Umbilical cord (tissue), 2 donors: ENCODE data around the gene PNKD. TPM values are rescaled to one million over a fixed set of nuclear protein-coding genes. Genes with fewer than 3 reads are reported as not detected.

Experiments used
- DNase-seq: peaks from one replicate; pipeline ENCODE4 v3.0.0-alpha.2; 2015; ENCODE audit warnings: low spot score
- total RNA-seq: library from RNA; depleted of rRNA; stranded (reverse); fragments of >200 nt; gene quantifications from one replicate; pipeline ENCODE4 v1.2.3, GENCODE V29; 2014; ENCODE audit warnings: low replicate concordance; ENCODE audit not compliant: insufficient read depth

PNKD gene
- total RNA-seq, 1 donor from 2014 or later, result 7.7 TPM

- DNase-seq, result peak; percentile 57
Observed at GRCh38 chr2:218370410-218371063, 100.2 kb downstream of the PNKD start.

GRCh38 chr2:218371983-218372350, 101.6 kb downstream of the PNKD start:
- no peak for DNase-seq

- no peak for DNase-seq
Observed at GRCh38 chr2:218374795-218375194, 104.5 kb downstream of the PNKD start.

GRCh38 chr2:218375212-218375611, 104.9 kb downstream of the PNKD start:
- DNase-seq, result peak; percentile 79

GRCh38 chr2:218378053-218378452, 107.7 kb downstream of the PNKD start:
- no peak for DNase-seq

DNA sequence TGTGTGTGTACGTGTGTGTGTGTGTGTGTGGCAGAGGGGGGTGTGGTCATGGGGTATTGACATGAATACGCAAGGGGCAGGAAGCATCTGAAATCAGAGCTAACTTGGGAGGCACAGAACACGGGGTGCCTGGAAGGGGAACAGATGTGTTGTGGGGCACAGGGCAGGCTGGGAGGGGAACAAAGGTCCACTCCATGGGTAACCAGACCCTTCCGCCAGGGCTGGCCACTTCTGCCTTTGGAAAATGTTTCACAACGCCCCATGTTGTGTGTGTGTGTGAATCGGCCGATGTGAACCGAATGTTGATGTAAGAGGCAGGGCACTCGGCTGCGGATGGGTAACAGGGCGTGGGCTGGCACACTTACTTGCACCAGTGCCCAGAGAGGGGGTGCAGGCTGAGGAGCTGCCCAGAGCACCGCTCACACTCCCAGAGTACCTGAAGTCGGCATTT, 111.6 kb downstream of the PNKD start, which contains the start of gene SLC11A1:
Gene SLC11A1, plus strand, starts transcription at position 358 of the 451 bp plus-strand sequence. CDS start 96 bp downstream, outside the sequence.
- peak; percentile 42 for DNase-seq

GRCh38 chr2:218382785-218383184, 112.5 kb downstream of the PNKD start:
- DNase-seq, result no peak

DNA sequence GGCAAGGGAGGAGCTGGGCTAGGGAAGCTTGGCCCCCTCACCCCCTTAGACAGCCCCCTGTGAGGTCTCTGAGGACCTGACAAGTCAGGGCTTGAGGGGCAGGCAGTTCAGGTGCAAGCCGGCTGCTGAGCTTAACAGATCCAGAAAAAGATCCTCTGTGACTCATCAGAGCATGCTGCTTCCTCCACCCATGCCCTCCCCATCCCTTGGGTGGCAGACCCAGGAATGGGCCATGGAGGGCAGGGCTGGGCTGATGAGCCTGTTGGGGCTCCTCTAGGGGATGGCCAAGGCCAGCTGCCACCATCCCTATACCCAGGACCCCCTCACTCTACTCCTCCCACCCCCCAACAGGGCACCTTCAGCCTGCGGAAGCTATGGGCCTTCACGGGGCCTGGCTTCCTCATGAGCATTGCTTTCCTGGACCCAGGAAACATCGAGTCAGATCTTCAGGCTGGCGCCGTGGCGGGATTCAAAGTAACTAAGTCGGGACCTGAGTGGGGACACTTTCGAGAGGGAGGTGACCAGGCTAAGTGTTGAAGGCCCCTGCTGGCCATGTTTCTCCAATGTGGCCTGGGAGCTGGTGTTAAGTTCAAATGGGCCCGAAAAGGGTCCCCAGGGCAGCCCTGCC, 113.7 kb downstream of the PNKD start:
- peak; percentile 76 for DNase-seq

- no peak for DNase-seq
Observed at GRCh38 chr2:218384975-218385374, 114.7 kb downstream of the PNKD start.

- no peak for DNase-seq
Observed at GRCh38 chr2:218386505-218387368, 116.4 kb downstream of the PNKD start.

GRCh38 chr2:218387369-218388194, 117.3 kb downstream of the PNKD start:
- peak; percentile 63 for DNase-seq

GRCh38 chr2:218389333-218390150, 119.2 kb downstream of the PNKD start:
- DNase-seq, result no peak

DNA sequence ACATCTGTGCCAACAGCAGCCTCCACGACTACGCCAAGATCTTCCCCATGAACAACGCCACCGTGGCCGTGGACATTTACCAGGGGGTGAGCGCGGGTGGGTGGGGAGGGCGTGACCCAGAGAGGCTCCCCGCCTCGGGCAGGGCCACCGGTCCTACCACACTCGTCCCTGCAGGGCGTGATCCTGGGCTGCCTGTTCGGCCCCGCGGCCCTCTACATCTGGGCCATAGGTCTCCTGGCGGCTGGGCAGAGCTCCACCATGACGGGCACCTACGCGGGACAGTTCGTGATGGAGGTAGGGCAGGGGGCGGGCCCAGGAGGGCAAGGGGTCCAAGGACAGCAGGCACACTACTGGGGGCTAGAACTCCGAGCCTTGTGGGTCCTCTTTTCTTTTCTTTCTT, 120.9 kb downstream of the PNKD start:
- no peak for DNase-seq

DNA sequence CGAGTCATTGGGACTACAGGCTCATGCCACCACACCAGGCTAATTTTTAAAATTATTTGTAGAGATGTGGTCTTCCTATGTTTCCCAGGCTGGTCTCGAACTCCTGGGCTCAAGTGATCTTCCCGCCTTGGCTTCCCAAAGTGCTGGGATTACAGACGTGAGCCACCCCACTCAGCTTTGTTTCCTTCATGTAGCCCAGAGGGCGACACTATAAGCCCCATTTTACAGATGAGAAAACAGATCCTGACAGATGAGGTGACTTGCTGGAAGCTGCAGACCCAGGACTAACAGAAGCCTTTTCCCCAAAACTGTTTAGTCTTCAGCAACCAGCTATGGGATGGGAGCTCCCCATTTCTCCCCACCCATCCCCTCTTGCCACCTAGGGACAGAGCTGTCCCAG, 122.1 kb downstream of the PNKD start:
- no peak for DNase-seq

DNA sequence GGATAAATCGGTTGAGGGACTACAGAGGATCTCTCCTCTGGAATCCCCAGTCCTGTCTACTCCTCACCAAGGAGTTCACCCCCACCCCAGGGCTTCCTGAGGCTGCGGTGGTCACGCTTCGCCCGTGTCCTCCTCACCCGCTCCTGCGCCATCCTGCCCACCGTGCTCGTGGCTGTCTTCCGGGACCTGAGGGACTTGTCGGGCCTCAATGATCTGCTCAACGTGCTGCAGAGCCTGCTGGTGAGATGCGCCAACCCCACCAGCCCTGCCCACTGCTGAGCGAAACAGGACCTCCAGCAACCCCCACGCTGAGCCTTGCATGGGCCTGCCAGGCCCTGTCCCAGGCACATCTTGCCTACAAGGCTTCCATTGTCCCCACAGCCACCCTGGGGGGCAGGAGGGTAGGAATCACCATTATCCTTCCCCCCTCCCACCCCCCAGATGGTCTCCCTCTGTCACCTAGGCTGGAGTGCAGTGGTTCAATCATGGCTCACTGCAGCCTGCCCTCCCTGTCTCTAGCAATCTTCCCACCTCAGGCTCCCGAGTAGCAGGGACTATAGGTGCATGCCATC, 122.7 kb downstream of the PNKD start:
- DNase-seq, result no peak

GRCh38 chr2:218393750-218394290, 123.5 kb downstream of the PNKD start:
- no peak for DNase-seq

DNA sequence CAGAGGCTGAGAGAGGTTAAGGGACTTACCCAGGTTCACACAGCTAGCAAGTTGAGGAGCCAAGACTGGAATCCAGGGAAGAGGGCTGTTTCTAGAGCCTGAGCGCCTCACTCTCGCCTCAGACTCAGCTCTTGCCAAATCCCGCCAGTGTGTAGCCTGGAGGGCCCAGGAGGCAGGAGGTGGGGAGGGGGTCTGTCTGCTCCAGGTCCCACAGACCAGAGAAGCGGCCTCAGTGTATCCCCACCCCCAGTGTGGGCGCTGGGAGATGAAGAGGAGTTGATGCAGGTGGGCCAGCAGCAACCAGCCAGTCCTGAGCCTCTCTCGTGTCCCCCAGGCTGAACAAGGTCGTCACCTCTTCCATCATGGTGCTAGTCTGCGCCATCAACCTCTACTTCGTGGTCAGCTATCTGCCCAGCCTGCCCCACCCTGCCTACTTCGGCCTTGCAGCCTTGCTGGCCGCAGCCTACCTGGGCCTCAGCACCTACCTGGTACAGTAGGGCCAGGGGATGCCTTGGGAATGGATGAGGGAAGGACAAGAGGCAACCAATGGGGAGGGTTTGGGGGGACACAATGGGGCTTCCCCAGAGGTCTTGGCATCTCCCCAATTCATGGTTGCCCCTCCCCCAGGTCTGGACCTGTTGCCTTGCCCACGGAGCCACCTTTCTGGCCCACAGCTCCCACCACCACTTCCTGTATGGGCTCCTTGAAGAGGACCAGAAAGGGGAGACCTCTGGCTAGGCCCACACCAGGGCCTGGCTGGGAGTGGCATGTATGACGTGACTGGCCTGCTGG, 124.2 kb downstream of the PNKD start:
- no peak for DNase-seq

DNA sequence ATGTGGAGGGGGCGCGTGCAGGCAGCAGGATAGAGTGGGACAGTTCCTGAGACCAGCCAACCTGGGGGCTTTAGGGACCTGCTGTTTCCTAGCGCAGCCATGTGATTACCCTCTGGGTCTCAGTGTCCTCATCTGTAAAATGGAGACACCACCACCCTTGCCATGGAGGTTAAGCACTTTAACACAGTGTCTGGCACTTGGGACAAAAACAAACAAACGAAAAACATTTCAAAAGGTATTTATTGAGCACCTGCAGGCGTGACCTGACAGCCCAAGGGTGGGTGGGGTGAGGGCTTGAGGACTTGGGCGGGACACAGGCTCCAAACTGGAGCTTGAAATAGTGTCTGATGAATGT, 124.7 kb downstream of the PNKD start:
- no peak for DNase-seq

DNA sequence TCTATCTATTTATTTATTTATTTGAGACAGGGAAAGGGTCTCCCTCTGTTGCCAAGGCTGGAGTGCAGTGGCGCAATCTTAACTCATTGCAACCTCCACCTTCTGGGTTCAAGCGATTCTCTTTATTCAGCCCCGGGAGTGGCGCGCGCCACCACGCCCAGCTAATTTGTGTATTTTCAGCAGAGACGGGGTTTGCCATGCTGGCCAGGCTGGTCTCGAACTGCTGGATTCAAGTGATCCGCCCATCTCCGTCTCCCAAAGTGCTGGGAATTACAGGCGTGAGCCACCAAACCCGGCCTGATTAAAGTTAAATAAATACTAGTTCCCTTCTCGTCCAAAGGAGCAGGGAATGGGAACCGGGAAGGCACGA, 125.1 kb downstream of the PNKD start:
- no peak for DNase-seq
